HG02840 (cell line): ENCODE measurements around the gene KIAA1671.

Experiments
- ATAC-seq: cut with Tn5 transposase; IDR thresholded peaks from one replicate; pipeline ENCODE4 v1.9.1; 2021; ENCODE audit warnings: mild to moderate bottlenecking, moderate library complexity, moderate number of reproducible peaks; ENCODE audit not compliant: unreplicated experiment, low FRiP score

The KIAA1671 gene

DNA sequence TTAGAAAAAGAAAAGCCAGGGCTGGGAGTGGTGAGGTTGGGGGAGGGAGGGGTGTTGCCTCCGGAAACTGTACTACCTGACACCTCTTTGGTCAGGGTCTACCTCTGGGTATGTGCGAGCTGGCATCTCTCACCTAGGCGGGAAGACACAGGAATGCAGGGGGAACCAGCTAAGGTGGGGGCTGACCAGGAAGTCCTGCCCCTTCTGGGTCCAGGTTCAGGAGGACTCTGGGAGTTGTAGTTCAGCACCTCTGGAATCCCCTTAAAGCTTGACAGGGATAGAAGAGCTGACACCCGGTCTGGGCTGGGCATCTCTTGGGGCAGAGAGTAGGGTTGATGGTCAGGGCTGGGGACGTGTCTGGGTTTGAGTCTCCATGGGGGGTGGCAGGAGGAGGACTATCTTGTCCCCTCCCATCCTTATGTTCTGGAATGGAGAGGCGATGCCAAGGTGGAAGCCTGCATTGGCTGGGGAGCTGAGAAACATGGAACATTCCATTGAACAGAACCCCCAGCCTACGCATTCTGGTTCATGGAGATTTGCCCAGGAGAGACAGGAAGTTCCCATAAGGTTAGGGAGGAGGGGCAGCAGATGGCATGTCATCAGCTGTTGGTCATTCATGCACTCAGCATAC is 2.1 kb upstream of the KIAA1671 start:
- ATAC-seq, result no peak

DNA sequence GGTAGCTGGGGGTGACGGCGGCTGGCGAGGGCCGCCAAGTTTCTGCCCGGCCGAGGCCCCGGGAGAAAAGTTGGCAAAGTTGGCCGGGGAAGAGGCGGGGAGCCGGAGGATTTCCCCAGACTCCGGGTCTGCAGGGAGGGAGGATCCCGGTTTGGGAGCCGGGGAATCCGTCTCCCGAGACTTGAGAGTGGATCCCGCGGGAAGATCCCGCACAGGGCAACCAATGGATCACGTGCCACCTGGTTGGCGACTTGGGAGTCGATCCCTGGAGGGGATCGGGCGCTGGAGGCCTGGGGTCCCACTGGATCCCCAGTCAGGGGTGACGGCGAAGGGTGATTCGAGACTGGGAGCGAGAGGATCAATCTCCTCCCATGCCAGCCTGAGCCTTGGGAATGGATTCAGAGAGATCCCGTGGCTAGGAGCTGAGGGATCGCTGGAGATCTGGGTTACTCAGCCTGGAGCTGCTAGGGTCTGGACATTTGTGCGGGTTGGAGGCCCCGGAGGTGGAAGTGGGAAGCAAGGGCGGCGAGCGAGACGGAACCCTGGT is 394 bp downstream of the KIAA1671 start:
- ATAC-seq, result no peak

DNA sequence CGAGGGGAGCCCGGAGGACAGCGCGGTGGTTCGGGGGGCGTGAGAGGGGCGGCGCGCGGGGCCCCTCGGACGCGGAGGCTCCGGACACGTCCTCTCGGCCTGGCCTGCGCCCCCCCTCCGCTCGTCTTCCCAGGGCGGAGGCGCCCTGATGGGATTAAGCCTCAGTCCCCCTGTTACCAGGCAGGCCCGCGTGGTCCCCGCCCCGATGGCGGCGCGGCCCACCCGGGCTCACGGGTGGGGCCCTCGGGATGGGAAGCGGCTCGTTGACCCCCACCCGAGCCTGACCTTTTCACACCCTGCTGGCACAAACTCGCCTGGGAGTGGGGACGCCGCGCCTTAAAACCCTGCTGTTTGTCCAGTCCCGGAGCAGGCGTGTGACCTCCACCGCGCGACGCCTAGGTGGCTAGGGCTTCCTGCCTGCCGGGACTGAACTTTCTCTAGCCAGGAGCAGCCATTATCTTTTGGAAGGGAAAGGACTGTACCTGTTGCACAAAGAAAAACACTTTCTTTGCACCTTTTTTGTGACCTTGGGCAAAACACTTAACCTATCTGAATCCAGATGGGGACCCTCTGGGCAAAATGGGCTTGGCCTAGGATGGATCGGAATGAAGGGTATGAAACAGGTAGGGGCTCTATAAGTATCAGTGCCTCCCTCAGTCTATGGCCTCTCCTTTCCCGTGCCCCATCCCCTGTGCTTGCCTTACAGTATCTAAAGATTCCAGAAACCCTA is 1.0 kb downstream of the KIAA1671 start:
- ATAC-seq, result no peak

DNA sequence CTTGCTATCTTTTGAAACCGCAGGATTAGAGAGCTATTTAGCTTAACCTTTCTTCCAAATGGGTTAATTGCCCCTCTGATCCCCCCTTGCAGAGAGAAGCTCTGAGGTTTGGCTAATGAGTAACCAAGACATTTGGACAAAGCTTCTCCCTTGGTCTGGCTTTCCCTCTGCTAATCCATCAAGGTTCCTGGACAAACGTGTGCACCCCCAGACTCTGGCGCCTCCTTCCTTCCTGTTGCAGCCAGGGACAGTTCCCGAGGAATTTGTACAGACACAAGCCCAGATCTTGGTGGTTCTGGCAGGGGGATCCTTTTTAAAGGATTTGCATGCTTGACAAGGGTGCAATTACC is 1.6 kb downstream of the KIAA1671 start:
- ATAC-seq, result no peak

DNA sequence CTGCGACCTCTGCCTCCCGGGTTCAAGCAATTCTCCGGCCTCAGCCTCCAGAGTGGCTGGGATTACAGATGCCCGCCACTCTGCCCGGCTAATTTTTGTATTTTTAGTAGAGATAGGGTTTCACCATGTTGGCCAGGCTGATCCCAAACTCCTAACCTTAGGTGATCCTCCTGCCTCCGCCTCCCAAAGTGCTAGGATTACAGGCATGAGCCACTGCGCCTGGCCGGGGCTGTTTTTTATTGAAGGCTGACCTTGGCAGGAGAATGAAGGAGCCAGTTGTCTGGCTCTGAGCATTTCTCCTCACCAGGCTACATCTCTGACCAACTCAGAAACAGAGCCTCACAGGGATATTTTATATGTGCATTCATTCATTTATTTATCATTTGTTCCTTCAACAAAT is 2.3 kb downstream of the KIAA1671 start:
- ATAC-seq, result no peak

DNA sequence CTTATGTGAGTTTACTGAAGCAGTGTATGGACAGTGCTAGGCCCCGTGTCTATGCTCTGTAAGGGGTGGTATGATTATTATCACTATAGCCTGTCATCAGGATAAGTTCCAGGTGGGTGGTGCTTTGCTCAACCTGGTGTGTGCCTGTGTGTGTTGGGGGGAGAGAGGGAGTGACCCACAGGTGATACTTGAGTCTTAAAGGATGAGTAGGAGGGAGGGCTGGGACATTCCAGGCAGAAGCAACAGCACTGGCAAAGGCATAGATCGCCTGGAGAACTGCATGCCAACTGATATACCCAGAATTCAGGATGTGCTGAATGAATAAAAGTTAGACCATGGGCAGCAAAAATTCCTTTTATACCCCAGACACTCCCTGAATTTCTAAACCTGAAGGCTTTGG is 4.5 kb downstream of the KIAA1671 start:
- no peak for ATAC-seq

DNA sequence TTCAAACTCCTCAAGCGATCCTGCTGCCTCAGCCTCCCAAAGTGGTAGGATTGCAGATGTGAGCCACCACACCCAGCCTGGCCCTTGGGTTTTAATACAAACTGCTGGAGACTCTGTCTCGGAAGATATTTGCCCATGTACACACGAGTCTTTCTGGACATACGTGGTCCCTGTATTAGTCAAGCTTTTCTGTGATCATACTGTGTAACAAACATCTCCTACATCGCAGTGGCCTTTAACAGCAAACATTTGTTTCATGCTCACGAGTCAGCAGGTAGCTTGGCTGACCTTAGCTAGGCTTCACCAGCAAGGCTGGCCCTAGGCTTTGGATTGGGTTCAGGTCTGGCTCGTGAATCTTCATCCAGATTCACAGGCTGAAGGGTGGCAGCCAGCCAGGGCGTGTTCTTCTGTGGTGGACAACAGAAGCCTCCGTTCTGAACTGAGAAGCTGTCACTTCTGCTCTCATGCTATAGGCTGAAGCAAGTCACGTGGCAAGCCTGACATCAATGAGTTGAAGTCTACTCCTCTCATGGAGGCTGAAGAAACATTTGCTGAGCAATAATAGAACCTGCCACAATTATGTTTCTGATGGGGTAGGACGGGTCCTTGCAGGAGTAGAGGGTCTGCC is 8.8 kb downstream of the KIAA1671 start:
- no peak for ATAC-seq

DNA sequence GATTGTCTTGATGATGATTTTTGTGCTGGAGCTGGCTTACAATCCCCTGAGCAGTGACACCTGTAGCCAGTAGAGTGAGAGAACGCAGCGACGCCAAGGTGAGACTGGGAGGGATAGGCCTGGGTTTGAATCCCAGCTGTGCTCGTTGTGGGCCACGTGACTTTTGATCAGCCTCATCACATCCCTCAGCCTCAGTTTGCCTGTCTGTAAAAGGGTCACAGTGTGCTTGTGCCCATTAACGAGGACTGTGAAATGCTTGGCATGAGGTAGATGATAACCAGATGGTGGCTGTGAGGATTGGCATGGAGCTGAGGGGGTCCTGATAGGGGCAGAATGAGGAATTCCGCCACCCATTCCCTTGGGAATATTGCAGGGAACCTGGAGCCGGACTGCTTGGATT is 9.6 kb downstream of the KIAA1671 start:
- ATAC-seq, result no peak

DNA sequence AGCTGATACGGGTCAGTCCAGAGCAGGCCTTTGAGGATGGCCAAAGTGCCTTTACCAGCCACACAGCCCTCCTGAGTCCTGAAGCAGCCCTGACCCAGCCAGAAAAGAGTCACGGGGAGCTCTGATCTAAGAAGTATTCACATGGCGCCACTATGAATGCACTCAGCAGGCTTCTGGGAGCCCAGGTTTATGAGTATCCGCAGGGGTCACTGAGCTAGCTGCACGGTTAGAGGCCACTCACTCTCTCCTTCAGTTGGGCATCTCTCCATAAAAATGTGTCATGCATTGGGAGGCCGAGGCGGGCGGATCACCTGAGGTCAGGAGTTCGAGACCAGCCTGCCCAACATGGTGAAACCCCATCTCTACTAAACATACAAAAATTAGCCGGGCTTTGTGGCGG is 10.3 kb downstream of the KIAA1671 start:
- no peak for ATAC-seq

DNA sequence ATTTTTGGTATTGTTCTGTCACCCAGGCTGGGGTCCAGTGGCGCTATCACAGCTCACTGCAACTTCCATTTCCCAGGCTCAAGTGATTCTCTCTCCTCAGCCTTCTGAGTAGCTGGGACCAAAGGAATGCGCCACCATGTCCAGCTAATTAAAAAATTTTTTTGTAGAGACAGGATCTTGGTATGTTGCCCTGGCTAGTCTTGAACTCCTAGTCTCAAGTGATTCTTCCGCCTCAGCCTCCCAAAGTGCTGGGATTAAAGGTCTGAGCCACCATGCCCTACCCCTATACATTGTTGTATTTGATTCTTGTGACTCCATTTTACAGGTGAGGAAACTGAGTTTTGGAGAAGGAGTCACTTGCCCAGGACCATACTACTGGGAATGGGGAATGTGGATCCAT is 11.9 kb downstream of the KIAA1671 start:
- no peak for ATAC-seq

DNA sequence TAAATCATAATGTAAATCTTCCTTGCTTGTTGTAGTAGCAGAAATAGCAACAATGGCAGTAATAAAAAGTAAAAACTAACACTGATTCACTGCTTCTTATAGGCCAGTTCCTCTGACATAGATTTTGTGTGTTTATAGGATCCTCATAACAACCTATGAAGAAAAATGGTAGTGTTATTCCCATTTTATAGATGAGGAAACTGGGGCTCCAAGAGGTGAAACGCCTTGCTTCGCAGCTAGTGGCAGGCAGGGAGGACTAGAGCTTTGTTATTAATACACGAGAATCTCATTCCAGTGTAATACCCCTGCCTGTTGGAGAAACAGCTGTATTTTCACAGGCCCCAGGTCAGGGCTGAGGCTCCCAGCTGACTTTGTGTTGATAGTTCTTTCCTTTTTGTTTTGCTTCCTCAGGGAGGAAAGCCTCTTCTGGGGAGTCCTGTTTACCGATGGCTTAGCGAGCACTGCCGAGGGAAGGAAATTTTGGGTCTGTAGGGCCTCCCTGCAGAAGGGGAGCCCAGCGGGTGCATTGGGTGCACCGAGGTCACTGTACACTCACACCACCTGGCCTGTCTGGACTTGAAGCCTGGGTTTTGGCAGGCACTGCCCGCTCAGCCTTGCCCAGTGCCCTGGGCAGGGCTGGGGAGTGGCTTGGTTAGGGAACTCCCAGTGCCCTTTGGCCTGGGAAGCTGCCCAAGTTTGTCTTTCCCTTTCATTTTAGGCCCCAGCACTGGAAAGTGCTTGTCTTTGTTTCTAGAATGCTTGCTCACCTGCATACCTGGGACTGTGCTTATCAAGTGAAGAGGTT is 13.5 kb downstream of the KIAA1671 start:
- ATAC-seq, result no peak

DNA sequence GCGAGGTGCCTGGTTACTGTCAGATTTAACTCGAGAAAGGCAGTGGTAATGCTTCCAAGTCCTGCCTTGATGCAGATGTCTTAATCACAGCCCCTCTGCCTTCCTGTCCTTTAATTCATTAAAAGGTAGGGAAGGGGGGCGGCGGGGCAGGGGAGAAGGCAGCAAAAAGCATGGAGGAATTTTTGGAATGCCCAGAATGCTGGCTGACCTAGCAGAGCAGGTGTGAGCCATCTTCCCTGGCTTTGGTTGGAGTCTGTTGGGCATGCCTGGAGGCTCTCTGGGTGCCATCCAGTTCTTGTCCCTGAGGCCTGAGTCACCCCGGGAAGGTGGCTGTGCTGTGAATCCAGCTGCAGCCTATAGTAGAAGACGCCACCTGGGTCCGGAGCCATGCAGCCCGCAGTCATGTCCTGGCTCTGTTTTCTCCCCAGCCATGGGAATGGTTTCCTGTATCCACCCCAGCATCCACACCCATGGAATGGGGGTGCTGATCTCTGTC is 15.6 kb downstream of the KIAA1671 start:
- ATAC-seq, result no peak

DNA sequence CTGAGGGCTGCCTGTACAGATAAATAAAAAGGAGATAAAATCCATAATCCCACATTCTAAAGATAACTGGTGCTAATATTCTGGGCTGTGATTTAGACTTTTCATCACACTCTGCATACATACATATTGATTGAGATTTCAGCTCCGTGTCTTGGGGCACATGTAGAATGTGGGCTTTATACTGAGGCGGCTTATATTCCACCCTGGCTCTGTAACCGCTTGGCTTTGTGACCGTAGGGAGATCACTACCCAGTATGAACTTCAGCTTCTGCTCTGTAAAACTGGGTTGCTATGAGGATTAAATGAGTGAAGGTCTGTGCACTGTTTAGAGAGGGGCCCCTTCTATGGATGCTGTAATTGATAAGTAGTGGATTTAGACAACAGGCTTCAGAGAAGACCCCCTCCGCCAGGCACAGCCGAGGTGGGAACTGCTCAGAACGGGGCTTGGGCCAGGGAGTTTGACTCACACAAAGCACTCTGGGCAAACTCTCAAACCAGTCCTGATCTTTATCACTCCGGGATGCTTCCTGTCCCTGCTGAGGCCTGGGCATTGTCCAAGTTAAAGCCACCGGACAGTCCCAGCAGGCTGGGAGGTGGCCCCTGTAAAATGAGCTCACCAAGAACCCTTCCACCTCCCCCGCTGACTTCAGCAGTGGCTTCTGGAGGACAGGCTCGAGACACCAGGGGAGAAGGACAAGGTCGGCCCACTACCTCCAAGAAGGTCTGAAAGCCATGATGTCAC is 17.2 kb downstream of the KIAA1671 start:
- no peak for ATAC-seq

DNA sequence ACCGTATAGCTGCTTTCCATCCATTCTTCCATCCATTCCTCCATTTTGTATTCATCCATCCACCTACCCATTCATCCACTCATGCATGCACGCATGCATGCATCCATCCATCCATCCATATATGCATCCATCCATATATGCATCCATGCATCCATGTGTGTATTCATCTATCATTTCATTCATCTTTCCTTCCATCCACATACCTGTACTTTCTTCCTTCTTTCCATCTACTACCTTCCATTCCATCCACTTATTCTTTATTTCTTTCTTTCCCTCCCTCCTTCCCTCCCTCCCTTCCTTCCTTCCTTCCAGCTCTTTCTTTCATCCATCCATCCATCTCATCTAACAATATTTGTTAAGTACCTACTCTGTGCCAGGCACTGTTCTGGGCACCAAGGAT is 19.9 kb downstream of the KIAA1671 start:
- ATAC-seq, result no peak

DNA sequence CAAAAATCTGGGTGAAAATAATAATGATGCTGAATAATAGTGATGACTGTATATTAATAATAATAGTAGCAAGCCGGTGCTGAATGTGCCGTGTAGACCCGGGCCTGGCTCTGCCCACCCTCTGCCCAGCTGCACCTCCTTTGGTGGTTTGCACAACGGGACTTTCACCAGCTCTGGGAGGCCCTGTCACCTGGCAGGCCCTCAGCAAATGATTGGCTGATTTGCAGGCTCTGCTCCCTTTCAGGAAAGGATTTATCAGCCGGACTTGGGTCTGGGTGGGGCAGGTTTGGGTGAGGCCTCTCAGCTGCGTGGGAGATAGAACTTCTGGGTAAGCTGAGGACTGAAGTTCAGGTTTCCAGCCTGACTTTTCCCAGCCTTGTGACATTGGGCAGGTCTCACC is 21.4 kb downstream of the KIAA1671 start:
- ATAC-seq, result no peak

DNA sequence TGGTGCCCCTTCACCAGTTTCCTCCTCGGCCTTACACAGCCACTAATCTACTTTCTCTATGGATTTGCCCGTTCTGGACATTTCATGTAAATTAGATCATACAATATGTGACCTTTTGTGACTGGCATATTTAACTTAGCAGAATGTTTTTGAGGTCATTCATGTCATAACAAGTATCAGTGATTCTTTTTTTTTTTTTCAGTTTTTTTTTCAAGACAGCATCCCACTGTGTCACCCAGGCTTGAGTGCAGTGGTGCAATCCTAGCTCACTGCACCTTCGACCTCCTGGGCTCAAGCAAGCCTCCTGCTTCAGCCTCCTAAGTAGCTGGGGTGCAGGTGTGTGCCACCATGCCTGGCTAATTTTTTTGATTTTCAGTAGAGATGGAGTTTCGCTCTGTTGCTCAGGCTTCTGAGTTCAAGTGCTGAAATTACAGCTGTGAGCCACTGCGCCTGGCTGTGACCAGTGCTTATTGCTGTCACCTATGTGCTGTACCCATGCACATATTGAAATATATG is 22.7 kb downstream of the KIAA1671 start:
- ATAC-seq, result no peak

DNA sequence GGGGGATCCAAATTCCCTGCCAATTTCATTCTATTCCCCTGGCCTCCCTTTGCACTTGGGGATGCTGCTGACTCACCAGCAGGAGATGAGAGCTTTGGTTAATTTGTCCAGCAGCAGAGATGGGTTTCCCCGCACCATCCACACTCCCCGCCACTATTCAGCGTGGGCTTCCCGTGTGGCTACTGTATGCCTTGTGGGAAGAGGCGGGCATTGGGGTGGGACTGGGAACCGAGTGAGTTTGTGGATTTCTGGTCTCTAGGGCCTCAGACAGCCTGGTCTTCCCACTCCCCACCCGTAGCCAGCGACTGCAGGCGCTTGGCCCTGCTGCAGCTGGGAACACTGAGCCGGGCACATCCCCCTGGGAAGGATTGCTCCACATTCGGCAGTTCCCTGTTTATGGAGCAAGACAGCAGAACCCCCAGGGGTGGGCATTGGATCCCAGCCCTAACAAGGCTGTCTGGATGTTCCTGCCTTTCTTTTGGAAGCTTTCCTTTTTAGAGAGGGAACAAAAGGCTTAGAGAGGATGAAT is 23.4 kb downstream of the KIAA1671 start:
- no peak for ATAC-seq

DNA sequence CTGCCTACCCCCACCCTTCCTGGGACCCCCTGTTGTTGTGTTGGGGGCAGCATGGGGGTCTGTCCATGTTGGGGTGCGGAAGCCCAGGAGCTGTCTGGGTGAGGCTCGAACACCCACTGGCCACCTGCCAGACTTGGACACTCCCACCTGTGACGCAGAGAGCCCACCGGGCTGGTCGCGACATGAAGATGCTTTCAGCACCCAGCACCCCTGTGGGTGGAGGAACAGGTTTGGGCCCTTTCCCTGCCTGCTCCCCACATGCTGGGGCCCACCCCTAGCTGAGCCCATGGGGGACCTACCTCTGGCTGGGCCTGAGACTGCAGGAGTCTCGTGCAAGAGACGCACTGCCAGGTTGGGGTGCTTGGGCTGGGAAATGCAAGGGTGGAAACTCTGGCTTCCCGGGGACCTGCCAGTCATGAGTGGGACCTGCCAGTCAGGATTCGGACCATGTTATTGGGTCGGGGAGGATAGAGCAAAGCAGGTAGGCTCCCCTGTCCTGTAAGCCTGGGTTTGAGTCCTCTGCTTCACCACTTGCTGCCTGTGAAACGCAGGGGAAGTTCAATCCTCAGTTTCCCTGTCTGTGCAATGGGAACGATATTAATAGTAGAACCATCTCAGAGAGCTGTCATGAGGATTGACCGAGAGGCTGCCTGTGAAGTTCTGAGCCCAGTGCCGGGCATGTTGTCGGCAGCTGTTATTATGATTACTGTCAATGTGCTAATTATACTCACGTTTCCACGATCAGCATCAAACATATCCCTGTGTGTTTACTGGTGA is 24.1 kb downstream of the KIAA1671 start:
- ATAC-seq, result no peak
